ENCODE data around the gene NCAPG2. TPM values are rescaled to one million over a fixed set of nuclear protein-coding genes. Genes with fewer than 3 reads are reported as not detected.
"Not testable (repeated sequence)": the region's sequence is repeated elsewhere in the genome, so short reads cannot be mapped to it uniquely, and the experiment has no call there.

NCAPG2 gene
- total RNA-seq, 1 donor from 2014 or later, result 8.2 TPM

DNA sequence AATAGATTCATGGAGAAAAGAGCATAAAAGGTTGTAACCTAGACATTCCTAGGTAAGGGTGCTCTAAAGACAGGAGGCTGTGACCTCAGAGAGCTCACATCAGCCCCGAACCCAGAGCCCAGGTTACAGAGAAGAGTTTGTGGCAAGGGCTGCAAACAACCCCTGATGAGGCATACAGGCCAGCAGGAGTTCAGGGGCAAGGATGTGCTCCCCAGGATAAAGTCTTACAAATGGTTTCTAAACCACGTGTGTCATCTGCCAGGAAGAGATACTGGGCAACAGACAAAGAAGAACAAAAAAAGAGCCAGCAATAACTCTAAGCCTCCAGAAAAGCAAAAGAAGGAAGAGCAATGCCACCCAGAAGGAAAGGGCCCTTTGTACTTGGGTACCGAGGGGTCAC lies 27.7 kb downstream of the NCAPG2 start:
- CTCF ChIA-PET, result no interaction called here
- POLR2A ChIA-PET, result no interaction called here
- H3K4me3 Mint-ChIP-seq, result no peak overlapping the region

DNA sequence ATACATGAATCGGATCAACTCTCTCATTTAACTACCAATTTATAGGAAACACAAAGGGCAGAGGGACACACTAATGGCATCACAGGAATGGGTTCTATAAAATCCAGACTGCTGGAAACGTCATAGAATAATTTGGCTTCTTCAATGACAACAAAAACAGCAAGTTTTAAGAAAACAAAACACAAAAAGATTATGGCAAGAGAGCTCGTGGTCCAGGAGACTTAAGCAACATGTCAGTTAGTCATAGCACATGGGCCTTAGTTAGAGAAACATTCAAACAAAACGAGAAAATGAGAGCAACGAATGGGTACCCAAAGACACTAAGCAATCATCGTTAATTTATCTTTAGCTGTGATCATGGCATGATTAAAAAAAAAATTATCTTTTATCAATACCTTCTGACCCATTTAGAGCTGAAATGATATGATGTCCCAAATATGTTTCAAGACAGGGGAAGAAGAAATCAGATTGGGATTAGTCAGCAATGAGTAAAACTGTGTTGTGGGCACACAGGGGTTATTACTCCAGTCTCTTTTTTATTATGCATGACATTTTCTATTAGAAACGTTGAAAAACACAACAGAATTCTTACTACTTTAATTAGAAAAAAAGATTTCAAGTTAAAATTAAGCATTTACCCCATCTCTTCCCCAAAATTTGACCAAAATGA lies 28.3 kb downstream of the NCAPG2 start:
- ATAC-seq (ENCODE audit: low read depth), result no peak
- no peak overlapping the region for H3K27ac Mint-ChIP-seq
- TF ChIP-seq, protein P1, sequence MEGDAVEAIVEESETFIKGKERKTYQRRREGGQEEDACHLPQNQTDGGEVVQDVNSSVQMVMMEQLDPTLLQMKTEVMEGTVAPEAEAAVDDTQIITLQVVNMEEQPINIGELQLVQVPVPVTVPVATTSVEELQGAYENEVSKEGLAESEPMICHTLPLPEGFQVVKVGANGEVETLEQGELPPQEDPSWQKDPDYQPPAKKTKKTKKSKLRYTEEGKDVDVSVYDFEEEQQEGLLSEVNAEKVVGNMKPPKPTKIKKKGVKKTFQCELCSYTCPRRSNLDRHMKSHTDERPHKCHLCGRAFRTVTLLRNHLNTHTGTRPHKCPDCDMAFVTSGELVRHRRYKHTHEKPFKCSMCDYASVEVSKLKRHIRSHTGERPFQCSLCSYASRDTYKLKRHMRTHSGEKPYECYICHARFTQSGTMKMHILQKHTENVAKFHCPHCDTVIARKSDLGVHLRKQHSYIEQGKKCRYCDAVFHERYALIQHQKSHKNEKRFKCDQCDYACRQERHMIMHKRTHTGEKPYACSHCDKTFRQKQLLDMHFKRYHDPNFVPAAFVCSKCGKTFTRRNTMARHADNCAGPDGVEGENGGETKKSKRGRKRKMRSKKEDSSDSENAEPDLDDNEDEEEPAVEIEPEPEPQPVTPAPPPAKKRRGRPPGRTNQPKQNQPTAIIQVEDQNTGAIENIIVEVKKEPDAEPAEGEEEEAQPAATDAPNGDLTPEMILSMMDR (IDR thresholded peaks at IDR 0.05), result no peak
- DNase-seq, result no peak
- no peaks in the 10 kb centered on the region for H3K27me3 Mint-ChIP-seq
- no peak overlapping the region for H3K4me3 Mint-ChIP-seq
- ChIA-PET CTCF (no interaction called here), POLR2A (no interaction called here)
- no peaks in the 10 kb centered on the region for H3K9me3 Mint-ChIP-seq
- intact Hi-C loops (cut with micrococcal nuclease), result no loop called here
- H3K4me1 Mint-ChIP-seq, result no peaks in the 10 kb centered on the region
- peaks cover 12% of the 10 kb centered on the region for H3K36me3 Mint-ChIP-seq (ENCODE audit: low read depth)

More for the DNA sequence above, 27.7 kb downstream of the NCAPG2 start:
- H3K27ac Mint-ChIP-seq, result no peak overlapping the region
- ATAC-seq (ENCODE audit: low read depth) (no peak), DNase-seq (no peak)
- no peaks in the 10 kb centered on the region for H3K27me3 Mint-ChIP-seq
- H3K9me3 Mint-ChIP-seq, result no peaks in the 10 kb centered on the region
- intact Hi-C loops (cut with micrococcal nuclease), result no loop called here
- TF ChIP-seq, protein P1 (IDR thresholded peaks at IDR 0.05), result no peak
- H3K4me1 Mint-ChIP-seq, result no peaks in the 10 kb centered on the region
- H3K36me3 Mint-ChIP-seq (ENCODE audit: low read depth), result peaks cover 10% of the 10 kb centered on the region

DNA sequence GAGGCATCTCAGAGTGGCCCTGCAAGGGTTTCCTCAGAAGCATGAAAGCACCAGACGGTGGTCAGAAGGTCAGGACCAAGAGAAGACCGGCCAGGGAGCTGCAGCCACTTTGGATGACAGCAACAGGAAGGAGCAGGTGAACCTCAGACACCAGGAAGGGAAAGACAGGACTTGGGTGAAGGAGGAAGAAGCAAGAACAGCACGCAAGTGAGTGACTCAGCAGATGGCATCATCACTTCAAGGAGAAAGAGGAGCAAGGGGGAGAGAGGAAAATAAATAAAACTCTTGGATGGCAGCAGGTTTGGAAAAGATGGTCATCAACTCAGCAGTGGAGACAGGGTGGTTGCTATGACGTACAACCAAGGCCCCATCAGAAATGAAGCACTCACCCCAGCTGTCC lies 31.6 kb downstream of the NCAPG2 start:
- H3K36me3 Mint-ChIP-seq (ENCODE audit: low read depth), result peaks cover 9% of the 10 kb centered on the region
- ATAC-seq (ENCODE audit: low read depth) (no peak), DNase-seq (no peak)
- H3K9me3 Mint-ChIP-seq, result no peaks in the 10 kb centered on the region
- H3K27ac Mint-ChIP-seq, result no peak overlapping the region
- no peak overlapping the region for H3K4me3 Mint-ChIP-seq
- no peaks in the 10 kb centered on the region for H3K27me3 Mint-ChIP-seq
- intact Hi-C loops (cut with micrococcal nuclease), result no loop called here
- CTCF ChIA-PET, result no interaction called here
- POLR2A ChIA-PET, result no interaction called here
- no peaks in the 10 kb centered on the region for H3K4me1 Mint-ChIP-seq
- TF ChIP-seq, protein P1 (IDR thresholded peaks at IDR 0.05), result no peak

DNA sequence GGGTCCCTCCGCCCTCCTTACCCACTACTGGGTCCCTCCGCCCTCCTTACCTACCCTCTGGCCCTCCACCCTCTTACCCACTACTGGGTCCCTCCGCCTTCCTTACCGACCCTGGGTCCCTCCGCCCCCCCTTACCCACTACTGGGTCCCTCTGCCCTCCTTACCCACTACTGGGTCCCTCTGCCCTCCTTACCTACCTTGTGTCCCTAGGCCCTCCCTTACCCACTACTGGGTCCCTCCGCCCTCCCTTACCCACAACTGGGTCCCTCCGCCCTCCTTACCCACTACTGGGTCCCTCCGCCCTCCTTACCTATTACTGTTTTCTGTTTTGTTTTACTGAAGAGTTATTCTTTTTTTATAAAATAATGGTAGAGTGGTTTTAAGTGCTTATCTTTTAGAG lies 36.5 kb downstream of the NCAPG2 start:
- CTCF ChIA-PET, H3K4me1 Mint-ChIP-seq: not testable (repeated sequence)
- H3K36me3 Mint-ChIP-seq (ENCODE audit: low read depth), result peaks cover 16% of the 10 kb centered on the region

DNA sequence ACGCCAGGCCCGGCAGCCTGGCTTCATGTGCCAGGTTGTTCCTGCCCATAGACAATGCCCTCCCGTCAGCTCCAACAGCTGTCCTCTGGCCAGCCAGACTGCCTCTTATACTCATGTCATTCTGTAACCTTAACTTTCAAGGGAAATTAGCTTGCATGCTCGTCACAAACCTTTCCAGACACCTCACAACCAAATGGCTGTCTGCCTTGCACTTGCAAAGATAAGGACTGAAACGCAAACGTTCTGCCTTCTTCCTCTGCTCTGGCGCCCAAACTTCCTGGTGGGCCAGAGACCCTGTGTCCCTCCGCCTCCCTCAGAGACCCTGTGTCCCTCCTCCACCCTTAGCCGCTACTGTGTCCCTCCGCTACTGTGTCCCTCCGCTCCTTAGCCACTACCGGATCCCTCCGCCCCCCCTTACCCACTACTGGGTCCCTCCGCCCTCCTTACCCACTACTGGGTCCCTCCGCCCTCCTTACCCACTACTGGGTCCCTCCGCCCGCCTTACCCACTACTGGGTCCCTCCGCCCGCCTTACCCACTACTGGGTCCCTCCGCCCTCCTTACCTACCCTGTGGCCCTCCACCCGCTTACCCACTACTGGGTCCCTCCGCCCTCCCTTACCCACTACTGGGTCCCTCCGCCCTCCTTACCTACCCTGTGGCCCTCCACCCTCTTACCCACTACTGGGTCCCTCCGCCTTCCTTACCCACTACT lies 37.5 kb downstream of the NCAPG2 start:
- CTCF ChIA-PET; H3K4me3 Mint-ChIP-seq; H3K27me3 Mint-ChIP-seq; ATAC-seq (ENCODE audit: low read depth); H3K4me1 Mint-ChIP-seq; intact Hi-C loops (cut with micrococcal nuclease); H3K27ac Mint-ChIP-seq; POLR2A ChIA-PET; H3K9me3 Mint-ChIP-seq; DNase-seq: not testable (repeated sequence)
- H3K36me3 Mint-ChIP-seq (ENCODE audit: low read depth), result peaks cover 22% of the 10 kb centered on the region

More for the DNA sequence above, 36.5 kb downstream of the NCAPG2 start:
- intact Hi-C loops (cut with micrococcal nuclease); H3K4me3 Mint-ChIP-seq; H3K27ac Mint-ChIP-seq; ATAC-seq (ENCODE audit: low read depth); H3K27me3 Mint-ChIP-seq; H3K9me3 Mint-ChIP-seq; DNase-seq; POLR2A ChIA-PET: not testable (repeated sequence)

DNA sequence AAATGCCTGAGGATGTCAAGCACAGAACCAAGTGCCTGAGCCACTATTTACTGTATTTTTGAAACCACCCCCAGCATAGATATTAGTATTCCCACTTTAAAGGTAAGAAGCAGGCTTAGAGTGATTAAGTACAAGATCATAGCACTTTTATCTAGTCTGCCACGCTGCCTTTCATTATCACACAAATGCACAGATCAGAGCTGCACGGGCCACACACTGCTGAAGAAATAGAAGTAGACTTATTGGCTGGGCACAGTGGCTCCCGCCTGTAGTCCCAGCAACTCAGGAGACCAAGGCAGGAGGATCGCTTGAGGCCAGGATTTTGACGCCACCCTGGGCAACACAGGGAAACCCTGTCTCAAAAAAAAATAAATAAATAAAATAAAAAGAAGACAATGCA lies 38.2 kb downstream of the NCAPG2 start:
- TF ChIP-seq, protein P1 (IDR thresholded peaks at IDR 0.05), result no peak
- intact Hi-C loops (cut with micrococcal nuclease), result no loop called here
- no peak overlapping the region for H3K27ac Mint-ChIP-seq
- ChIA-PET POLR2A (no interaction called here), CTCF (no interaction called here)
- H3K36me3 Mint-ChIP-seq (ENCODE audit: low read depth), result peaks cover 21% of the 10 kb centered on the region
- no peak overlapping the region for H3K4me3 Mint-ChIP-seq
- DNase-seq (no peak), ATAC-seq (ENCODE audit: low read depth) (no peak)
- H3K27me3 Mint-ChIP-seq, result no peaks in the 10 kb centered on the region
- H3K4me1 Mint-ChIP-seq, result no peaks in the 10 kb centered on the region
- H3K9me3 Mint-ChIP-seq, result no peaks in the 10 kb centered on the region
